HepG2 (cell line): ENCODE results near the gene CA12. TPM values are rescaled to one million over a fixed set of nuclear protein-coding genes. Genes with fewer than 3 reads are reported as not detected.

ENCODE experiments used
- ATAC-seq: fragments of 200-7000 bp; cut with Tn5 transposase; 3 replicates; pipeline ENCODE4 v1.9.1; 2020; ENCODE audit warnings: mild to moderate bottlenecking, moderate library complexity
- BruUV-seq: library from RNA; stranded (reverse); fragments of 400-500 nt; replicated peaks from 2 replicates; lab custom pipeline; 2021; lab: Mats Ljungman, UMichigan
- CTCF ChIA-PET: fragments of 300-600 bp; formaldehyde crosslinking; extraction: SDS; loops from one replicate; lab custom pipeline; 2021; ENCODE audit warnings: low total read pairs, inconsistent platforms, low intra/inter-chr PET ratio; lab: Yijun Ruan, JAX
- POLR2A ChIA-PET: fragments of 350-600 bp; sonication (Branson Sonifier 250); formaldehyde crosslinking; loops from one replicate; lab custom pipeline; 2020; ENCODE audit warnings: antibody characterized with exemption, inconsistent platforms; lab: Yijun Ruan, JAX
- DNase-seq: peaks from one replicate; pipeline ENCODE4 v3.0.0-alpha.2; 2015; ENCODE audit warnings: low spot score
- FAIRE-seq: peaks from 3 replicates; lab custom pipeline; 2011; peaks lifted over from hg19 to GRCh38; lab: Jason Lieb, UNC
- H2AFZ ChIP-seq: one replicate; pipeline ENCODE4 v1.6.1; 2011; ENCODE audit warnings: low read length, inconsistent platforms
- H3K27ac ChIP-seq: fragments of 300-600 bp; 3 replicates; pipeline ENCODE4 v1.8.0; 2011; ENCODE audit warnings: mixed run types, mild to moderate bottlenecking, mixed read lengths, low read length, inconsistent platforms; ENCODE audit not compliant: insufficient read depth; ENCODE audit errors: extremely low read length
- H3K27me3 ChIP-seq, 2 experiments: fragments of 200-600 bp in 1 of 2; 2 replicates in 1 of 2; 3 replicates in 1 of 2; pipeline versions ENCODE4 v1.6.0 to v1.8.0; 2011; ENCODE audit warnings: low read length in 2 of 2, mild to moderate bottlenecking in 2 of 2, moderate library complexity in 2 of 2, inconsistent platforms in 1 of 2; ENCODE audit not compliant: insufficient read depth in 2 of 2, control insufficient read depth in 1 of 2
- H3K36me3 ChIP-seq, 2 experiments: fragments of 200-600 bp in 1 of 2; replicated peaks in 1 of 2; 2 replicates in 1 of 2; 3 replicates in 1 of 2; pipeline versions ENCODE4 v1.5.1 to v1.8.0; 2011; ENCODE audit warnings: low read length in 2 of 2, inconsistent platforms in 1 of 2; ENCODE audit not compliant: insufficient read depth in 2 of 2, control insufficient read depth in 1 of 2
- H3K4me1 ChIP-seq: 2 replicates; pipeline ENCODE4 v1.5.1; 2012; ENCODE audit warnings: low read length, inconsistent platforms; ENCODE audit not compliant: insufficient read depth
- H3K4me2 ChIP-seq: 2 replicates; pipeline ENCODE4 v1.6.0; 2011; ENCODE audit warnings: low read depth, low read length, inconsistent platforms
- H3K4me3 ChIP-seq, 3 experiments: fragments of 200-600 bp in 1 of 3; sonication (generic), shearing (Covaris generic) in 1 of 3; replicated peaks in 1 of 3; 2 replicates each; pipeline ENCODE4 v1.5.1; 2011 to 2016; ENCODE audit warnings: low read length in 3 of 3, inconsistent platforms in 2 of 3, low read depth in 2 of 3, mild to moderate bottlenecking in 2 of 3, control low read depth in 1 of 3, mixed read lengths in 1 of 3; ENCODE audit not compliant: insufficient read depth in 1 of 3
- H3K79me2 ChIP-seq: one replicate; pipeline ENCODE4 v1.6.1; 2011; ENCODE audit warnings: low read length, inconsistent platforms; ENCODE audit not compliant: insufficient read depth
- H3K9ac ChIP-seq: 2 replicates; pipeline ENCODE4 v1.6.0; 2011; ENCODE audit warnings: mild to moderate bottlenecking, low read depth, low read length, inconsistent platforms; ENCODE audit not compliant: insufficient read depth
- H3K9me3 ChIP-seq: 2 replicates; pipeline ENCODE4 v1.5.1; 2012; ENCODE audit warnings: mild to moderate bottlenecking, low read length
- H4K20me1 ChIP-seq: 2 replicates; pipeline ENCODE4 v1.6.0; 2011; ENCODE audit warnings: inconsistent platforms, mild to moderate bottlenecking, low read length, moderate library complexity; ENCODE audit not compliant: insufficient read depth
- DMAP1 ChIP-seq: IDR thresholded peaks from 2 replicates; pipeline ENCODE4 v1.6.1; 2016
- DPF2 ChIP-seq: sonication (generic); formaldehyde crosslinking; IDR thresholded peaks from 2 replicates; pipeline ENCODE4 v1.4.0; 2020; ENCODE audit warnings: mild to moderate bottlenecking, low read depth, missing genetic modification reagents, borderline replicate concordance
- FOXK1 ChIP-seq: sonication (generic); formaldehyde crosslinking; IDR thresholded peaks from 2 replicates; pipeline ENCODE4 v1.4.0; 2020; ENCODE audit warnings: low read depth, missing genetic modification reagents, borderline replicate concordance
- RFX3 ChIP-seq: IDR thresholded peaks from 2 replicates; pipeline ENCODE4 v1.6.1; 2016; ENCODE audit warnings: missing biosample characterization, missing genetic modification reagents
- SMARCE1 ChIP-seq: fragments of 450-650 bp; IDR thresholded peaks from 2 replicates; pipeline ENCODE4 v1.6.1; 2017; ENCODE audit warnings: borderline replicate concordance
- SOX13 ChIP-seq, 3 experiments: fragments of 450-650 bp in 1 of 3; sonication (generic) in 1 of 3; formaldehyde crosslinking in 1 of 3; IDR thresholded peaks in 2 of 3; conservative IDR thresholded peaks in 1 of 3; 2 replicates each; pipeline versions ENCODE4 v1.5.0 to v1.6.1; 2016 to 2020; ENCODE audit warnings: antibody characterized with exemption in 1 of 3, mild to moderate bottlenecking in 1 of 3, missing compliant biosample characterization in 1 of 3, missing genetic modification reagents in 1 of 3, moderate library complexity in 1 of 3
- SOX6 ChIP-seq, 2 experiments: fragments of 450-650 bp in 1 of 2; sonication (generic) in 1 of 2; formaldehyde crosslinking in 1 of 2; IDR thresholded peaks; 2 replicates each; pipeline versions ENCODE4 v1.4.0 to v1.6.1; 2017 to 2020; ENCODE audit warnings: antibody characterized with exemption in 1 of 2, mild to moderate bottlenecking in 1 of 2, missing genetic modification reagents in 1 of 2
- SPEN ChIP-seq: sonication (generic); formaldehyde crosslinking; IDR thresholded peaks from 2 replicates; pipeline ENCODE4 v1.5.1; 2020; ENCODE audit warnings: low read depth, mild to moderate bottlenecking, missing genetic modification reagents
- ZNF263 ChIP-seq: sonication (generic); formaldehyde crosslinking; IDR thresholded peaks from 2 replicates; pipeline ENCODE4 v1.4.0; 2020; ENCODE audit warnings: missing genetic modification reagents
- ZNF34 ChIP-seq: sonication (generic); formaldehyde crosslinking; IDR thresholded peaks from 2 replicates; pipeline ENCODE4 v1.4.0; 2020; ENCODE audit warnings: mild to moderate bottlenecking, missing genetic modification reagents, borderline replicate concordance
- ZNF549 ChIP-seq: sonication (generic); formaldehyde crosslinking; IDR thresholded peaks from 2 replicates; pipeline ENCODE4 v1.5.0; 2020; ENCODE audit warnings: missing genetic modification reagents
- ZNF564 ChIP-seq: sonication (generic); formaldehyde crosslinking; IDR thresholded peaks from 2 replicates; pipeline ENCODE4 v1.8.1; 2023; ENCODE audit warnings: mild to moderate bottlenecking, missing genetic modification reagents
- ZNF839 ChIP-seq: sonication (generic); formaldehyde crosslinking; IDR thresholded peaks from 2 replicates; pipeline ENCODE4 v1.4.0; 2020; ENCODE audit warnings: missing genetic modification reagents, mild to moderate bottlenecking, borderline replicate concordance
- ZNF879 ChIP-seq: sonication (generic); formaldehyde crosslinking; IDR thresholded peaks from 2 replicates; pipeline ENCODE4 v1.8.1; 2023; ENCODE audit warnings: missing genetic modification reagents
- WGBS: methylation state at CpG from one replicate; pipeline ENCODE4 v1.1.6; 2017; ENCODE audit warnings: low lambda C conversion rate; 5-methylcytosine and 5-hydroxymethylcytosine counted together
- in situ Hi-C: cut with HindIII; loops from 2 replicates; pipeline ENCODE4 v1.10.0; 2017; ENCODE audit warnings: low pct_unique_long_range_greater_than_20kb; ENCODE audit not compliant: extremely low pct_ligation_motif_present
- intact Hi-C: fragments of 100-400 bp; cut with micrococcal nuclease; formaldehyde crosslinking; loops from one replicate; pipeline ENCODE4 v1.10.0; 2022; ENCODE audit not compliant: unreplicated experiment
- polyA plus RNA-seq, 8 experiments: library from polyadenylated mRNA; depleted of rRNA in 3 of 8; stranded (reverse) in 7 of 8; unstranded in 1 of 8; fragments of >200 nt; fragmentation: Illumina TruSeq in 4 of 8; extraction: Trizol in 4 of 8; gene quantifications; 2 replicates each; pipeline versions ENCODE4 v1.2.1 to v1.2.3, GENCODE V29; 2011 to 2016; ENCODE audit warnings: low read depth in 4 of 8, missing spikeins in 1 of 8, mixed read lengths in 1 of 8; ENCODE audit not compliant: insufficient read depth in 1 of 8
- total RNA-seq, 5 experiments: library from RNA; depleted of rRNA; stranded (reverse); fragments of >200 nt; fragmentation: Illumina TruSeq; extraction: Trizol; gene quantifications; 2 replicates each; pipeline ENCODE4 v1.2.3, GENCODE V29; 2016; ENCODE audit warnings: low read depth in 1 of 5
- TF ChIP-seq, protein P1 (sequence below): sonication (generic); formaldehyde crosslinking; conservative IDR thresholded peaks from 2 replicates; pipeline ENCODE4 v1.8.1; 2023; ENCODE audit warnings: missing genetic modification reagents
- TF ChIP-seq, protein P2 (sequence below): sonication (generic); formaldehyde crosslinking; IDR thresholded peaks from 2 replicates; pipeline ENCODE4 v1.5.0; 2020; ENCODE audit warnings: mild to moderate bottlenecking, missing genetic modification reagents, borderline replicate concordance

Gene CA12
- total and polyA plus RNA-seq, 2 of the 13 experiments (the other 11 are each of a cell fraction or from before 2014, with no cell fraction given) = 0.07 to 0.20 TPM

DNA sequence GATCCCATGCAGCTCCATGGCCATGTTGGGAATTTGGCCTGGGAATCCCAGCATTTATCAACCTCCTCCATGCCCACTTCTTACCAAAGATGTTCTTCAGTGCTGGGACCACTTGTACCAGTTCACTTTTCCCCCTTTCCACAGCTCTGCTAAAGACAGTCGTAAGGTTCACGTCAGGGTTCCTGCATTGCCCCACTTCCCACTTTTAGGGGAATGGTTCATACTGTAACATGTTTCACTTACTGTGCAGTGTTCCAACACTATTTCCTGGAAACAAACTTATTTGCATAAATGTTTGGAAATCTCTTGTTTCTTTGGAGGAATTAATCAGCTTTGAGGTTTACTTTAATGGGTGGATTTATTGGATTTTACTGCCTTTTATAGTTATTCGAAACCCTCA is 87.3 kb downstream of the CA12 start:
- intact Hi-C loops = loop anchor here (5.0 kb wide), 1 partner anchor 303 kb away; the partner anchor contains the start of gene FBXL22
- Histone ChIP-seq H3K27ac (no peak overlapping the region), H3K36me3 (no peaks in the 10 kb centered on the region), H3K79me2 (no peaks in the 10 kb centered on the region), H3K4me1 (peaks cover 18% of the 10 kb centered on the region), H3K4me3 (no peak overlapping the region), H3K9ac (no peak overlapping the region), H3K27me3 (no peaks in the 10 kb centered on the region), H2AFZ (no peak overlapping the region), H3K4me2 (no peak overlapping the region), H4K20me1 (no peaks in the 10 kb centered on the region), H3K9me3 (no peaks in the 10 kb centered on the region)
- DNase-seq (no peak), ATAC-seq (no peak), FAIRE-seq (no peak)
- 76% methylated on average over 3 of the region's 3 CpGs for WGBS
- CTCF ChIA-PET = no interaction called here
- POLR2A ChIA-PET = no interaction called here
- in situ Hi-C loops = loop anchor here (25.0 kb wide), 1 partner anchor 268 kb away; no protein-coding TSS in a partner anchor
- no TSS peak for BruUV-seq
- no peak for TF ChIP-seq FOXK1
- no peak for TF ChIP-seq SOX6 (IDR thresholded peaks at IDR 0.05)
- TF ChIP-seq SOX6 (CRISPR knock-in tag; IDR thresholded peaks at IDR 0.05) = no peak
- no peak for TF ChIP-seq SPEN (CRISPR knock-in tag)
- TF ChIP-seq, protein P1, sequence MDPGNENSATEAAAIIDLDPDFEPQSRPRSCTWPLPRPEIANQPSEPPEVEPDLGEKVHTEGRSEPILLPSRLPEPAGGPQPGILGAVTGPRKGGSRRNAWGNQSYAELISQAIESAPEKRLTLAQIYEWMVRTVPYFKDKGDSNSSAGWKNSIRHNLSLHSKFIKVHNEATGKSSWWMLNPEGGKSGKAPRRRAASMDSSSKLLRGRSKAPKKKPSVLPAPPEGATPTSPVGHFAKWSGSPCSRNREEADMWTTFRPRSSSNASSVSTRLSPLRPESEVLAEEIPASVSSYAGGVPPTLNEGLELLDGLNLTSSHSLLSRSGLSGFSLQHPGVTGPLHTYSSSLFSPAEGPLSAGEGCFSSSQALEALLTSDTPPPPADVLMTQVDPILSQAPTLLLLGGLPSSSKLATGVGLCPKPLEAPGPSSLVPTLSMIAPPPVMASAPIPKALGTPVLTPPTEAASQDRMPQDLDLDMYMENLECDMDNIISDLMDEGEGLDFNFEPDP (CRISPR knock-in tag) = no peak
- TF ChIP-seq ZNF564 (CRISPR knock-in tag) = no peak
- TF ChIP-seq ZNF549 = no peak
- TF ChIP-seq DPF2 (CRISPR knock-in tag) = no peak
- no peak for TF ChIP-seq ZNF34 (CRISPR knock-in tag)
- TF ChIP-seq DMAP1 (CRISPR knock-in tag) = no peak
- no peak for TF ChIP-seq ZNF263 (CRISPR knock-in tag)
- TF ChIP-seq ZNF879 (CRISPR knock-in tag) = no peak
- TF ChIP-seq, protein P2, sequence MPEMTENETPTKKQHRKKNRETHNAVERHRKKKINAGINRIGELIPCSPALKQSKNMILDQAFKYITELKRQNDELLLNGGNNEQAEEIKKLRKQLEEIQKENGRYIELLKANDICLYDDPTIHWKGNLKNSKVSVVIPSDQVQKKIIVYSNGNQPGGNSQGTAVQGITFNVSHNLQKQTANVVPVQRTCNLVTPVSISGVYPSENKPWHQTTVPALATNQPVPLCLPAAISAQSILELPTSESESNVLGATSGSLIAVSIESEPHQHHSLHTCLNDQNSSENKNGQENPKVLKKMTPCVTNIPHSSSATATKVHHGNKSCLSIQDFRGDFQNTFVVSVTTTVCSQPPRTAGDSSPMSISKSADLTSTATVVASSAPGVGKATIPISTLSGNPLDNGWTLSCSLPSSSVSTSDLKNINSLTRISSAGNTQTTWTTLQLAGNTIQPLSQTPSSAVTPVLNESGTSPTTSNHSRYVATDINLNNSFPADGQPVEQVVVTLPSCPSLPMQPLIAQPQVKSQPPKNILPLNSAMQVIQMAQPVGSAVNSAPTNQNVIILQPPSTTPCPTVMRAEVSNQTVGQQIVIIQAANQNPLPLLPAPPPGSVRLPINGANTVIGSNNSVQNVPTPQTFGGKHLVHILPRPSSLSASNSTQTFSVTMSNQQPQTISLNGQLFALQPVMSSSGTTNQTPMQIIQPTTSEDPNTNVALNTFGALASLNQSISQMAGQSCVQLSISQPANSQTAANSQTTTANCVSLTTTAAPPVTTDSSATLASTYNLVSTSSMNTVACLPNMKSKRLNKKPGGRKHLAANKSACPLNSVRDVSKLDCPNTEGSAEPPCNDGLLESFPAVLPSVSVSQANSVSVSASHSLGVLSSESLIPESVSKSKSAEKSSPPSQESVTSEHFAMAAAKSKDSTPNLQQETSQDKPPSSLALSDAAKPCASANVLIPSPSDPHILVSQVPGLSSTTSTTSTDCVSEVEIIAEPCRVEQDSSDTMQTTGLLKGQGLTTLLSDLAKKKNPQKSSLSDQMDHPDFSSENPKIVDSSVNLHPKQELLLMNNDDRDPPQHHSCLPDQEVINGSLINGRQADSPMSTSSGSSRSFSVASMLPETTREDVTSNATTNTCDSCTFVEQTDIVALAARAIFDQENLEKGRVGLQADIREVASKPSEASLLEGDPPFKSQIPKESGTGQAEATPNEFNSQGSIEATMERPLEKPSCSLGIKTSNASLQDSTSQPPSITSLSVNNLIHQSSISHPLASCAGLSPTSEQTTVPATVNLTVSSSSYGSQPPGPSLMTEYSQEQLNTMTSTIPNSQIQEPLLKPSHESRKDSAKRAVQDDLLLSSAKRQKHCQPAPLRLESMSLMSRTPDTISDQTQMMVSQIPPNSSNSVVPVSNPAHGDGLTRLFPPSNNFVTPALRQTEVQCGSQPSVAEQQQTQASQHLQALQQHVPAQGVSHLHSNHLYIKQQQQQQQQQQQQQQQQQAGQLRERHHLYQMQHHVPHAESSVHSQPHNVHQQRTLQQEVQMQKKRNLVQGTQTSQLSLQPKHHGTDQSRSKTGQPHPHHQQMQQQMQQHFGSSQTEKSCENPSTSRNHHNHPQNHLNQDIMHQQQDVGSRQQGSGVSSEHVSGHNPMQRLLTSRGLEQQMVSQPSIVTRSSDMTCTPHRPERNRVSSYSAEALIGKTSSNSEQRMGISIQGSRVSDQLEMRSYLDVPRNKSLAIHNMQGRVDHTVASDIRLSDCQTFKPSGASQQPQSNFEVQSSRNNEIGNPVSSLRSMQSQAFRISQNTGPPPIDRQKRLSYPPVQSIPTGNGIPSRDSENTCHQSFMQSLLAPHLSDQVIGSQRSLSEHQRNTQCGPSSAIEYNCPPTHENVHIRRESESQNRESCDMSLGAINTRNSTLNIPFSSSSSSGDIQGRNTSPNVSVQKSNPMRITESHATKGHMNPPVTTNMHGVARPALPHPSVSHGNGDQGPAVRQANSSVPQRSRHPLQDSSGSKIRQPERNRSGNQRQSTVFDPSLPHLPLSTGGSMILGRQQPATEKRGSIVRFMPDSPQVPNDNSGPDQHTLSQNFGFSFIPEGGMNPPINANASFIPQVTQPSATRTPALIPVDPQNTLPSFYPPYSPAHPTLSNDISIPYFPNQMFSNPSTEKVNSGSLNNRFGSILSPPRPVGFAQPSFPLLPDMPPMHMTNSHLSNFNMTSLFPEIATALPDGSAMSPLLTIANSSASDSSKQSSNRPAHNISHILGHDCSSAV (CRISPR knock-in tag) = no peak
- no peak for TF ChIP-seq SOX13 (IDR thresholded peaks at IDR 0.05)
- TF ChIP-seq SOX13 (CRISPR knock-in tag; conservative IDR thresholded peaks at IDR 0.05 in 1 of 2, IDR thresholded peaks at IDR 0.05 in 1 of 2) = no peak
- TF ChIP-seq SMARCE1 = no peak
- TF ChIP-seq RFX3 (CRISPR knock-in tag) = no peak
- TF ChIP-seq ZNF839 = no peak
